Immature natural killer cell (primary cell): ENCODE measurements around the gene CCDC183. TPM values are rescaled to one million over a fixed set of nuclear protein-coding genes. Genes with fewer than 3 reads are reported as not detected.
"Not testable (repeated sequence)": the region's sequence is repeated elsewhere in the genome, so short reads cannot be mapped to it uniquely, and the experiment has no call there.

ENCODE experiments used
- DNase-seq, 3 donors: peaks; one replicate each; pipeline ENCODE4 v3.0.0; 2022; ENCODE audit warnings: mixed read lengths in 1 of 3
- H3K27ac Mint-ChIP-seq, 6 donors: one replicate each; pipeline ENCODE4 v1.8.0; 2020; ENCODE audit warnings: mixed read lengths in 6 of 6, mild to moderate bottlenecking in 5 of 6, inconsistent platforms in 4 of 6, moderate library complexity in 3 of 6
- H3K27me3 Mint-ChIP-seq, 3 donors: one replicate each; pipeline ENCODE4 v1.8.0; 2020 to 2021; ENCODE audit warnings: low read depth in 3 of 3, mild to moderate bottlenecking in 3 of 3, mixed read lengths in 3 of 3, moderate library complexity in 3 of 3, inconsistent platforms in 1 of 3
- H3K36me3 Mint-ChIP-seq, 3 donors: one replicate each; pipeline ENCODE4 v1.8.0; 2020; ENCODE audit warnings: mixed read lengths in 3 of 3, inconsistent platforms in 2 of 3, mild to moderate bottlenecking in 2 of 3
- H3K4me1 Mint-ChIP-seq, 2 donors: one replicate each; pipeline ENCODE4 v1.8.0; 2020; ENCODE audit warnings: inconsistent platforms in 2 of 2, mild to moderate bottlenecking in 2 of 2, mixed read lengths in 2 of 2, moderate library complexity in 1 of 2
- H3K4me3 Mint-ChIP-seq, 5 donors: one replicate each; pipeline ENCODE4 v1.8.0; 2020; ENCODE audit warnings: mild to moderate bottlenecking in 5 of 5, mixed read lengths in 5 of 5, inconsistent platforms in 3 of 5, moderate library complexity in 3 of 5
- H3K9me3 Mint-ChIP-seq, 6 donors: one replicate each; pipeline ENCODE4 v1.8.0; 2020; ENCODE audit warnings: mild to moderate bottlenecking in 6 of 6, mixed read lengths in 6 of 6, inconsistent platforms in 4 of 6, moderate library complexity in 3 of 6
- polyA plus RNA-seq, 3 donors: library from polyadenylated mRNA; unstranded; fragments of 300-500 nt; fragmentation: Illumina TruSeq; gene quantifications; one replicate each; pipeline ENCODE4 v1.2.3, GENCODE V29; 2021

CCDC183 gene
- polyA plus RNA-seq, 3 donors from 2014 or later = 0.37 to 0.46 (median 0.40) TPM

- not testable (repeated sequence) for H3K36me3 Mint-ChIP-seq, DNase-seq, H3K27me3 Mint-ChIP-seq, H3K27ac Mint-ChIP-seq, H3K4me3 Mint-ChIP-seq, H3K4me1 Mint-ChIP-seq, H3K9me3 Mint-ChIP-seq
Observed at GRCh38 chr9:136833381-136834048, 37.4 kb downstream of the CCDC183 start.

DNA sequence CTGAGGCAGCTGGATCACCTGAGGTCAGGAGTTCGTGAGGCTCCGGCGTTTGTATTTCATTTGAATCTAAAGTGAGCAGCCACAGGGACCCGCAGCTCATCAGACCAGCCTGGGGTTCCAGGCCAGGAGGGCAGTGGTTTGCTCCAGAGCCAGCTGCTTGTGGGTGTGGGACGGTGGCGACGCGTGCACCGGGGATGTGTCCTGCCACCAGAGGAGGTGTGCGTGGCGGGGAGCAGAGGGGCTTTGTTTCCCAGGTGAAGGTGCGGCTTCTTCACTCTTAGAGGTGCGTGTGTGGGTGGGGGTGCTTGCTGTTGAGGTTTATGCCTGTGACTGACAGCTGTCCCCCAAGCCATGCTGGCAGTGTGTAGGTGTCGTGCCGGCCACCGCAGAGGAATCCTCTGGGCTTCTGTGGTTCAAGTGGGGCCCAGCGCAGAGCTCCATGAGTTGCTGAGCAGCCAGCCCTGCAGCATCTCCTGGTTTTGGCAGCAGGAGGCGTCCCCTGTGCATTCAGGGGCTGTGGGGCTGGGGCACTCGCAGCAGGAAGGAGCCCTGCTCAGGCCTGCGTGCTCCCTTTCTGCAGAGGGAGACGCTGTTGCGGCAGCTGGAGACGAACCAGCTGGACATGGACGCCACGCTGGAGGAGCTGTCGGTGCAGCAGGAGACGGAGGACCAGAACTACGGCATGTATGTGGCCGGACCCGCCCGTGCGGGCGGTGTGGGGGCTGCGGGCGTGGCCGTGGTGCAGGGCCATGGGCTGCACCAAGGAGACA, 39.2 kb downstream of the CCDC183 start:
- Mint-ChIP-seq H3K27me3 (no peaks in the 10 kb centered on the region), H3K36me3 (peaks cover 0 to 4% (median 0%) of the 10 kb centered on the region in 3 donors), H3K4me3 (no peak overlapping the region), H3K27ac (no peak overlapping the region), H3K4me1 (peaks cover 0 to 3% of the 10 kb centered on the region in 2 donors), H3K9me3 (no peaks in the 10 kb centered on the region)
- no peak for DNase-seq

- no peak overlapping the region for H3K27ac Mint-ChIP-seq
- no peaks in the 10 kb centered on the region for H3K9me3 Mint-ChIP-seq
- DNase-seq = no peak
- H3K36me3 Mint-ChIP-seq = peaks cover 0 to 4% (median 0%) of the 10 kb centered on the region in 3 donors
- peaks cover 0 to 3% of the 10 kb centered on the region in 2 donors for H3K4me1 Mint-ChIP-seq
- no peak overlapping the region for H3K4me3 Mint-ChIP-seq
- H3K27me3 Mint-ChIP-seq = no peaks in the 10 kb centered on the region
Observed at GRCh38 chr9:136835932-136836904, 40.1 kb downstream of the CCDC183 start.

DNA sequence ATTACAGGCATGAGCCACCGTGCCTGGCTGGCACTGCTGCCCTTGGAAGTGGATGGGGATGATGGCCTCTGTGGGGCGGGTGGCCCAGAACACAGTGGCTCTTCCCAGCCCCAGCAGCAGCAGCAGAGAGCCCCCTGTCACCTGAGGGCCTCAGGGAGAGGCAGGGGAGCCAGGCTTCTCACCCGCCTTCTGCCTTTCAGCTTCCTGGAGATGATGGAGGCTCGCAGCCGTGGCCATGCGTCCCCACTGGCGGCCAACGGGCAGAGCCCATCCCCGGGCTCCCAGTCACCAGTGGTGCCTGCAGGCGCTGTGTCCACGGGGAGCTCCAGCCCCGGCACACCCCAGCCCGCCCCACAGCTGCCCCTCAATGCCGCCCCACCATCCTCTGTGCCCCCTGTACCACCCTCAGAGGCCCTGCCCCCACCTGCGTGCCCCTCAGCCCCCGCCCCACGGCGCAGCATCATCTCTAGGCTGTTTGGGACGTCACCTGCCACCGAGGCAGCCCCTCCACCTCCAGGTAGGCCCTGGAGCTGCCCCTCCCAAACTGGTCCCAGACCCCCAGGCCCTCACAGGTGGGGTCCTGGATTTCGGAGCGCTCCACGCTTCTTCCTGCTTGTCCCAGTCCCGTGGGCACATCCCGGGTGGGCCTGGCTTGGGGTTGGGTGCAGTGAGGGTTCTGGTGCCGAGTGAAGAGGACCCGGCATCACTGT, 41.2 kb downstream of the CCDC183 start:
- peaks cover 0 to 2% (median under 1%) of the 10 kb centered on the region in 3 donors for H3K27me3 Mint-ChIP-seq
- peaks cover 0 to 6% of the 10 kb centered on the region in 2 donors for H3K4me1 Mint-ChIP-seq
- no peaks in the 10 kb centered on the region for H3K9me3 Mint-ChIP-seq
- DNase-seq = no peak
- H3K4me3 Mint-ChIP-seq = no peak overlapping the region
- H3K36me3 Mint-ChIP-seq = peaks cover 0 to 4% (median 0%) of the 10 kb centered on the region in 3 donors
- no peak overlapping the region for H3K27ac Mint-ChIP-seq

- not testable (repeated sequence) for H3K9me3 Mint-ChIP-seq, DNase-seq, H3K4me3 Mint-ChIP-seq, H3K27me3 Mint-ChIP-seq, H3K4me1 Mint-ChIP-seq, H3K27ac Mint-ChIP-seq, H3K36me3 Mint-ChIP-seq
Observed at GRCh38 chr9:136837856-136838277, 41.7 kb downstream of the CCDC183 start.

GRCh38 chr9:136838314-136839228, 42.4 kb downstream of the CCDC183 start:
- Mint-ChIP-seq H3K36me3 (peaks cover 0 to 4% (median 0%) of the 10 kb centered on the region in 3 donors), H3K9me3 (no peaks in the 10 kb centered on the region), H3K4me1 (peaks cover 2 to 9% of the 10 kb centered on the region in 2 donors), H3K27me3 (peaks cover 3 to 6% (median 4%) of the 10 kb centered on the region in 3 donors), H3K27ac (no peak overlapping the region), H3K4me3 (no peak overlapping the region)
- DNase-seq = no peak

- no peak for DNase-seq
- H3K4me3 Mint-ChIP-seq = no peak overlapping the region
- H3K9me3 Mint-ChIP-seq = no peaks in the 10 kb centered on the region
- H3K27ac Mint-ChIP-seq = peak overlapping the region in 1 of 6 donors; percentile 22
- H3K36me3 Mint-ChIP-seq = peaks cover 0 to 4% (median 0%) of the 10 kb centered on the region in 3 donors
- peaks cover 4 to 11% of the 10 kb centered on the region in 2 donors for H3K4me1 Mint-ChIP-seq
- peaks cover 7 to 10% (median 8%) of the 10 kb centered on the region in 3 donors for H3K27me3 Mint-ChIP-seq
Observed at GRCh38 chr9:136839229-136840139, 43.3 kb downstream of the CCDC183 start.

DNA sequence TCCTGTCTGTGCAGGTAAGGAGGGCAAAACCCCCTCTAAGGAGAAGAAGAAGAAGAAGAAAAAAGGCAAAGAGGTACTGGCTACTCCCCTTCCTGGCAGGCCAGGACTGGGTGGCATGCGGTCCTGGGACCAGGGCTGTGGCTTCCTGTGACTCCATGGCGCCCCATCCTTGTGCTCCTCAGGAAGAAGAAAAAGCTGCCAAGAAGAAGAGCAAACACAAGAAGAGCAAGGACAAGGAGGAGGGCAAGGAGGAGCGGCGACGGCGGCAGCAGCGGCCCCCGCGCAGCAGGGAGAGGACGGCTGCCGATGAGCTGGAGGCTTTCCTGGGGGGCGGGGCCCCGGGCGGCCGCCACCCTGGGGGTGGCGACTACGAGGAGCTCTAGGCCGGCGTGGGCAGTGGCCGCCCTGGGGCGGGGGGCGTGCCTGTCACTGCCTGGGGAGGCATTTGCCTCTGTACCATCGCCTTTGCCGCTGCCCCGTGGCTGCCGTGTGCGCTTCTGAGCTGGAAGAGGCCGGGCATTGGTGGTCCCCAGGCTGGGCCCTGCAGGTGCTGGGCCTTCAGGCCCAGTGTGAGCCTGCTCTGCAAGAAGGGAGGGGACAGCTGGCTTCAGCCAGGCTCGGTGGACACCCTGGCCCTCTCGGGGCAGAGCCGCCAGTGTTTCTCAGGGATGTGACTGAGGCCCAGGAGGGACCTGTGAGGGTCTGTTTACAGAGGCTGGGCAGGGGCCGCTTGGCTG, 44.2 kb downstream of the CCDC183 start:
- peaks cover 4 to 14% of the 10 kb centered on the region in 2 donors for H3K4me1 Mint-ChIP-seq

DNA sequence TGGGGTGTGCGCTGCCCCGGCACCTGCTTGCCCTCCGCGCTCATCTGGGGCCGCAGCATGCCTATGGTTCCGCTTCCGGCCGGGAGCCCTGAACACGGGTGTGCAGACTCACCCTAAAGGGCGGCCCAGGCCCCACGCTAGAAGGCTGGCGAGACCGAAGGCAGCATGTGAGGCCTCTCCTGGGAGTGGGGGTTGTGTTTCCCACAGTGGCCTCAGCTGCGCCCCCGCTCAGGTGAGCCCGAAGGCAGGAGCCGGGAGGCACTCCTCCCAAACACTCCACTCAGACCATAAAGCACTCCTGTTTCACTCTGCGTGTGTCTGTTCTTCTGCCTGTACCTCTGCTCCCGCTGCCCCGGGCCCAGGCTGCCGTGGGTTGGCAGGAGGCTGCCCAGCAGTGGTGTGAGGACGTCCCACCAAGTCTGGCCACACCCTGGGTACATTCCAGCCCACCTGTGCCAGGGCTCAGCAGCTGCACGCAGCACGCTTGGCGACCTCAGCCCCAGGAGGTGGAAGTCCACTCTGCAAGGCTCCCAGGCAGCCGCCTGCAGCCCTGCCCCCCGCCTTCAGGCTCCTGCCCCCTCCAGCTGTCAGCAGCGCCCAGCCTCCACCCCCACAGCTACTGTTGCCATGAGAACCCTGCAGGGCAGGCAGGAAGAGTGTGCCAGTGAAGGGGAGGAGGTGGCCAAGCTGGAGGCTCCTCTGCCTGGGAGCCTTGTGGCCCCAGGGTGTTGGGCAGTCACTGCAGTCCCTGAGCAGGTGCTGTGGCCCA, 44.9 kb downstream of the CCDC183 start:
- Mint-ChIP-seq H3K27ac (no peak overlapping the region), H3K4me1 (peaks cover 4 to 14% of the 10 kb centered on the region in 2 donors), H3K27me3 (peaks cover 11 to 19% (median 17%) of the 10 kb centered on the region in 3 donors), H3K36me3 (peaks cover 0 to 4% (median 0%) of the 10 kb centered on the region in 3 donors), H3K4me3 (no peak overlapping the region), H3K9me3 (no peaks in the 10 kb centered on the region)
- DNase-seq = no peak

More for the DNA sequence above, 44.2 kb downstream of the CCDC183 start:
- Mint-ChIP-seq H3K27ac (peak overlapping the region in 2 of 6 donors; percentile 22 to 28), H3K27me3 (peaks cover 9 to 14% (median 12%) of the 10 kb centered on the region in 3 donors), H3K4me3 (no peak overlapping the region), H3K9me3 (no peaks in the 10 kb centered on the region), H3K36me3 (peaks cover 0 to 4% (median 0%) of the 10 kb centered on the region in 3 donors)
- no peak for DNase-seq

GRCh38 chr9:136841646-136842379, 45.7 kb downstream of the CCDC183 start:
- DNase-seq, H3K9me3 Mint-ChIP-seq, H3K36me3 Mint-ChIP-seq: not testable (repeated sequence)
- peaks cover 4 to 14% of the 10 kb centered on the region in 2 donors for H3K4me1 Mint-ChIP-seq
- H3K4me3 Mint-ChIP-seq = peak overlapping the region; percentile 88 to 93 (median 89)
- H3K27me3 Mint-ChIP-seq = peaks cover 16 to 24% (median 22%) of the 10 kb centered on the region in 3 donors
- H3K27ac Mint-ChIP-seq = peak overlapping the region; percentile 68 to 93 (median 82)
